22Rv1 (cell line): Measurements from ENCODE around the gene SLC6A2.

Source experiments
- H3K27ac ChIP-seq: fragments of 450-650 bp; 2 replicates; pipeline ENCODE4 v1.5.1; 2017
- CTCF ChIP-seq: fragments of 450-650 bp; IDR thresholded peaks from 2 replicates; pipeline ENCODE4 v1.5.1; 2017; ENCODE audit warnings: mild to moderate bottlenecking
- ZFX ChIP-seq: fragments of 450-650 bp; IDR thresholded peaks from 2 replicates; pipeline ENCODE4 v1.6.1; 2017; ENCODE audit warnings: antibody characterized with exemption, borderline replicate concordance

SLC6A2 gene

GRCh38 chr16:55647798-55648197 is 8.0 kb upstream of the SLC6A2 start:
- no peak for TF ChIP-seq CTCF
- no peak overlapping the region for H3K27ac ChIP-seq

DNA sequence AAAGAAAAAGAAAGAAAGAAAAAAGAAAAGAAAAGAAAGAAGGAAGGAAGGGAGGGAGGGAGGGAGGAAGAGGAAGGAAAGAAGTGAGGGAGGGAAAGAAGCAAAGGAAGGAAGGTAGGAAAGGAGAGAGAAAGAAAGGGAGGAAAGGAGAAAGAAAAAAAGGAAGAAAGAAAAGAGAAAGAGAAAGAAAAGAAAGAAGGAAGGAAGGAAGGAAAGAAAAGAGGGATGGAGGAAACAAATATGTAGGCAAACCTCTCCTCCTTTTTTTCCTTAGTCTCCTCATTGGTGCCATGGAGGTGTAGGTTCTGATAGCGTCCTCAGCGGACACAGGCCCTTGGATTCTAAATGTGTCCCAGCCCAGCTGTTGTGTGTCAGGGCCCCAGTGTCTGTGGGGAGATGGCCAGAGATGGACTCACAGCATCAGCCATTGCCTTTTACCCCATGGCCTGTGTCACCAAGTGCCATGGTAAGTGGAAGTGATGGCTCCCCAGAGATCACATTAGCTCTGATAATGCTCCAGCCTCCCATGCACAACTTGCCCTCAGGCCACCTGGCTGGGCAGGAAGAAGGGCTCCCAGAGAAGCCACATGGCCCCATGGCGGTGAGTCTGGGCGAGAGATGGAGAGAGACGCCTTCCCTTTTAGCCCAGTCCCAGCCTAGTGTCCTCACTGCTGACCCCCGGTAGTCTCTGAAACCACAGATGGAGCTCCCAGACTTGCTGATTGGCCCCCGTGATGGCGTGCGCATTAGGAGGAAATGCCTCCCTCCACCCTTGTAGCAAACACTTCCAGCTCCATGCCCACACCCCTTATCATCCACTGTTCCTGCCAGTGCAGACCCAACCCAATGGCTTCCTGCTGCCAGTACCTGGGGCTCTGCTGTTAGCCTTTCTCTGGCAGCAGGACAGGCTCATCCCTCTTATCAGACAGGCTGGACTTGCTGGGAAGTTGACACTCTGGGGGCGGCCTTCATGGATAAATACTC is 3.7 kb upstream of the SLC6A2 start:
- TF ChIP-seq CTCF (no peak), ZFX (no peak)
- H3K27ac ChIP-seq = no peak overlapping the region

GRCh38 chr16:55653106-55653505 is 2.7 kb upstream of the SLC6A2 start:
- TF ChIP-seq CTCF (no peak), ZFX (no peak)
- H3K27ac ChIP-seq = no peak overlapping the region

GRCh38 chr16:55655381-55655896 is 349 bp upstream of the SLC6A2 start:
- no peak for TF ChIP-seq ZFX
- TF ChIP-seq CTCF = no peak
- no peak overlapping the region for H3K27ac ChIP-seq

- no peak overlapping the region for H3K27ac ChIP-seq
- TF ChIP-seq CTCF (no peak), ZFX (no peak)
Observed at GRCh38 chr16:55656691-55657092, 904 bp downstream of the SLC6A2 start.

- TF ChIP-seq CTCF (no peak), ZFX (no peak)
- no peak overlapping the region for H3K27ac ChIP-seq
Observed at GRCh38 chr16:55657616-55658015, 1.8 kb downstream of the SLC6A2 start.

GRCh38 chr16:55658898-55659420 is 3.2 kb downstream of the SLC6A2 start:
- TF ChIP-seq ZFX (no peak), CTCF (no peak)
- no peak overlapping the region for H3K27ac ChIP-seq
